ENCODE data around the gene PACRG.

Gene PACRG

DNA sequence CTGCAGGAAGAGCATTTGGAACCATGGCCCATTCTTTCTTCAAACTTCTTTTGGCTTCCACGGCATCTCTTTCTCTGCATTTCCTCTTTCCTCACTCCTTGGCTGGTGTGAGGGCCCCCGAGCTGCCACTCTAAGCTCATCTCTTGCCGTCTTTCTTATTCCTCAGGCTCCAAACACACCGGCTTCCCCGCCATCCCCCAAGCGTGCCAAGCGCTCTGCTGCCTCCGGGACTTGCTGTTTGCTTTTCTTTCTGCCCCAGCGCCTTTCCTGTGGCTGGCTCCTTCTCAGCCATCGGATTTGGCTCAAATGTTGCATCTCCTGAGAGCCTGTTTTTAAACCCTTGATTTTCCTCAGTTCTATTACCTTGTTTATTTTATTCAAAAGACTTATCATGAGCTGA, 172.7 kb downstream of the PACRG start:
- Histone ChIP-seq H2BK12ac (ENCODE audit: low read length in 2 of 2) (no peak overlapping the region), H2BK5ac (ENCODE audit: low read depth, low read length, poor library complexity, severe bottlenecking) (no peak overlapping the region), H3K27ac (ENCODE audit: low read length, poor library complexity, severe bottlenecking) (no peak overlapping the region), H3K4me3 (ENCODE audit: insufficient read depth in 1 of 2, low read depth in 1 of 2, low read length in 2 of 2) (no peak overlapping the region), H2AK5ac (ENCODE audit: low read length, severe bottlenecking) (no peak overlapping the region), H3K9ac (ENCODE audit: low read length) (no peak overlapping the region), H3K23ac (ENCODE audit: low read length in 2 of 2) (no peak overlapping the region), H3K27me3 (ENCODE audit: control insufficient read depth in 1 of 2, insufficient read depth in 1 of 2, low read length in 2 of 2) (no peaks in the 10 kb centered on the region), H4K91ac (ENCODE audit: low read length) (no peak overlapping the region), H3K14ac (ENCODE audit: low read length in 2 of 2) (no peak overlapping the region), H3K79me1 (replicated peaks; ENCODE audit: low read length, poor library complexity, severe bottlenecking) (no peaks in the 10 kb centered on the region), H2BK15ac (ENCODE audit: low read depth, poor library complexity, severe bottlenecking) (no peak overlapping the region), H4K8ac (ENCODE audit: low read length) (no peak overlapping the region), H2AFZ (ENCODE audit: low read depth, low read length) (no peak overlapping the region), H3K36me3 (ENCODE audit: control insufficient read depth in 1 of 2, insufficient read depth in 2 of 2, low read depth in 1 of 2, low read length in 2 of 2) (no peaks in the 10 kb centered on the region), H2BK120ac (ENCODE audit: low read depth, low read length) (no peak overlapping the region), H3K9me3 (ENCODE audit: control insufficient read depth, low read length) (peaks cover 4% of the 10 kb centered on the region), H3K18ac (ENCODE audit: low read depth in 1 of 2, low read length in 2 of 2) (no peak overlapping the region), H3K4me2 (ENCODE audit: low read length, poor library complexity, severe bottlenecking) (no peak overlapping the region), H3K4ac (ENCODE audit: low read depth in 1 of 2, low read length in 2 of 2) (no peak overlapping the region), H3K4me1 (ENCODE audit: control insufficient read depth, insufficient read depth, low read depth, low read length) (no peaks in the 10 kb centered on the region)
- 94% methylated on average over 9 of the region's 10 CpGs for WGBS
- DNase-seq = no peak

DNA sequence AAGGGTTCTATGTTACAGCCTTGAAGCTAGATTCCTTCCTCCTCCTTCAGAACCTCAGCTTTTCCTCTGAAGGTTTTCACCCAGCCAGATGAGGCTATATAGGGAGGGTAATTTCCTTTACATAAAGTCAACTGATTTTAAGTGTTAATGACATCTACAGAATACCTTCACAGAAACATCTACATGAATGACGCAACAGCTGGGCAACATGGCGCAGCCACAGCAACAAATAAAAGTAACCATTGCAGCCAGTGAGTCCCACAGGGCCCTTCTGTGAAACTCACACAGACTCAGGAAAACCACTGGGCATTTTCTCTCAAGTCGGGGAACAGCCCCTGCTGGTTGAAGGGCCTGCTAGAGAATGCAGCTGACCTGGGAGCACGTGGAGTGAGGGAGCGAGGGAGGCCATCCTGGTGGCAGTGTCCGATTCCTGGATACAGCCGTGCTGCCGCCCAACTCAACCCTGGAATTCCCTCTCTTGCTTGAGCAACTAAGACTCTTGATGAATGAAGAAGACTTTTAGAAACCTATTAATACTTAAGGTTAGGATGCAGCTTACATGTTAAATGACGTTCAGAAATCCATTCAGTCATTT, 176.4 kb downstream of the PACRG start:
- H4K8ac ChIP-seq (ENCODE audit: low read length) = no peak overlapping the region
- no peak overlapping the region for H4K91ac ChIP-seq (ENCODE audit: low read length)
- H3K18ac ChIP-seq (ENCODE audit: low read depth in 1 of 2, low read length in 2 of 2) = no peak overlapping the region
- H3K9ac ChIP-seq (ENCODE audit: low read length) = no peak overlapping the region
- no peak overlapping the region for H2AFZ ChIP-seq (ENCODE audit: low read depth, low read length)
- H2BK12ac ChIP-seq (ENCODE audit: low read length in 2 of 2) = no peak overlapping the region
- no peak overlapping the region for H3K27ac ChIP-seq (ENCODE audit: low read length, poor library complexity, severe bottlenecking)
- WGBS = 92% methylated on average over 7 of the region's 9 CpGs
- H3K27me3 ChIP-seq (ENCODE audit: control insufficient read depth in 1 of 2, insufficient read depth in 1 of 2, low read length in 2 of 2) = no peaks in the 10 kb centered on the region
- H2BK15ac ChIP-seq (ENCODE audit: low read depth, poor library complexity, severe bottlenecking) = no peak overlapping the region
- no peak overlapping the region for H3K4me3 ChIP-seq (ENCODE audit: insufficient read depth in 1 of 2, low read depth in 1 of 2, low read length in 2 of 2)
- no peak overlapping the region for H3K4ac ChIP-seq (ENCODE audit: low read depth in 1 of 2, low read length in 2 of 2)
- no peaks in the 10 kb centered on the region for H3K36me3 ChIP-seq (ENCODE audit: control insufficient read depth in 1 of 2, insufficient read depth in 2 of 2, low read depth in 1 of 2, low read length in 2 of 2)
- no peak overlapping the region for H2BK5ac ChIP-seq (ENCODE audit: low read depth, low read length, poor library complexity, severe bottlenecking)
- no peak overlapping the region for H2AK5ac ChIP-seq (ENCODE audit: low read length, severe bottlenecking)
- H3K4me2 ChIP-seq (ENCODE audit: low read length, poor library complexity, severe bottlenecking) = no peak overlapping the region
- H3K79me1 ChIP-seq (replicated peaks; ENCODE audit: low read length, poor library complexity, severe bottlenecking) = no peaks in the 10 kb centered on the region
- H3K23ac ChIP-seq (ENCODE audit: low read length in 2 of 2) = no peak overlapping the region
- peaks cover 4% of the 10 kb centered on the region for H3K9me3 ChIP-seq (ENCODE audit: control insufficient read depth, low read length)
- no peak for DNase-seq
- no peaks in the 10 kb centered on the region for H3K4me1 ChIP-seq (ENCODE audit: control insufficient read depth, insufficient read depth, low read depth, low read length)
- H2BK120ac ChIP-seq (ENCODE audit: low read depth, low read length) = no peak overlapping the region
- H3K14ac ChIP-seq (ENCODE audit: low read length in 2 of 2) = no peak overlapping the region

- Histone ChIP-seq H2AFZ (ENCODE audit: low read depth, low read length) (no peak overlapping the region), H2BK120ac (ENCODE audit: low read depth, low read length) (no peak overlapping the region), H3K9me3 (ENCODE audit: control insufficient read depth, low read length) (peaks cover 4% of the 10 kb centered on the region), H3K9ac (ENCODE audit: low read length) (no peak overlapping the region), H3K27ac (ENCODE audit: low read length, poor library complexity, severe bottlenecking) (no peak overlapping the region), H2BK15ac (ENCODE audit: low read depth, poor library complexity, severe bottlenecking) (no peak overlapping the region), H3K23ac (ENCODE audit: low read length in 2 of 2) (no peak overlapping the region), H3K4me2 (ENCODE audit: low read length, poor library complexity, severe bottlenecking) (no peak overlapping the region), H4K8ac (ENCODE audit: low read length) (no peak overlapping the region), H3K4me1 (ENCODE audit: control insufficient read depth, insufficient read depth, low read depth, low read length) (no peaks in the 10 kb centered on the region), H2AK5ac (ENCODE audit: low read length, severe bottlenecking) (no peak overlapping the region), H2BK12ac (ENCODE audit: low read length in 2 of 2) (no peak overlapping the region), H3K36me3 (ENCODE audit: control insufficient read depth in 1 of 2, insufficient read depth in 2 of 2, low read depth in 1 of 2, low read length in 2 of 2) (no peaks in the 10 kb centered on the region), H3K27me3 (ENCODE audit: control insufficient read depth in 1 of 2, insufficient read depth in 1 of 2, low read length in 2 of 2) (no peaks in the 10 kb centered on the region), H3K79me1 (replicated peaks; ENCODE audit: low read length, poor library complexity, severe bottlenecking) (no peaks in the 10 kb centered on the region), H3K4ac (ENCODE audit: low read depth in 1 of 2, low read length in 2 of 2) (no peak overlapping the region), H3K4me3 (ENCODE audit: insufficient read depth in 1 of 2, low read depth in 1 of 2, low read length in 2 of 2) (no peak overlapping the region), H3K14ac (ENCODE audit: low read length in 2 of 2) (no peak overlapping the region), H3K18ac (ENCODE audit: low read depth in 1 of 2, low read length in 2 of 2) (no peak overlapping the region), H2BK5ac (ENCODE audit: low read depth, low read length, poor library complexity, severe bottlenecking) (no peak overlapping the region), H4K91ac (ENCODE audit: low read length) (no peak overlapping the region)
- no peak for DNase-seq
- WGBS = 94% methylated on average over 5 of the region's 6 CpGs
Observed at GRCh38 chr6:162906479-162906878, 178.7 kb downstream of the PACRG start.

DNA sequence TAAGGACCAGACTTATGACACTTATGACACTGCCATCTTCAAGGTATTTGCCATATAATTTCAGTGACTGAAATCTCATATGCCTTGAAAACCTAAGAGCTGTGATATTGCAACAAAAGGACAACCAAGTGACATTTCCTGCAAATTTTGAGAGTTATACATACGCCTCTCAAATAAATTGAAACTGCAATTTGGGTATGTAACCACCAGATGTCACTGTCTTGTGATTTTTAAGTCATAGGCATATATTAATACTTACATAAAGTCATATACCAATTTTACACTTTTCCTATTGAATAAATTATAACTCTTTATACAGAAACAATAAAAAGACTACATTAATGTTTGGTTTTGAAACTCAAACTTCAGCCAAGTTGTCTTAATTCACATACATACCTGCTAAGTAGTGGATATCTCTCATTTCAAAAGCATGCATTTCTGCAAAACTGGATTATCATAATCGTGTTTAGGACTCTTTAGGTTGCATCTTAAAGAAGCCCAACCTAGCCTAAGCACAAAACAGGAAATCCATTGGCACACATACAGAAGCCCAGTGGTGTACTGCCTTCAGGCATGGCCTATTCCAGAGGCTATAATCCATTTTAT, 180.2 kb downstream of the PACRG start:
- Histone ChIP-seq H2BK15ac (ENCODE audit: low read depth, poor library complexity, severe bottlenecking) (no peak overlapping the region), H4K91ac (ENCODE audit: low read length) (no peak overlapping the region), H3K27me3 (ENCODE audit: control insufficient read depth in 1 of 2, insufficient read depth in 1 of 2, low read length in 2 of 2) (no peaks in the 10 kb centered on the region), H3K4me2 (ENCODE audit: low read length, poor library complexity, severe bottlenecking) (no peak overlapping the region), H3K9me3 (ENCODE audit: control insufficient read depth, low read length) (peaks cover 4% of the 10 kb centered on the region), H2BK120ac (ENCODE audit: low read depth, low read length) (no peak overlapping the region), H2BK5ac (ENCODE audit: low read depth, low read length, poor library complexity, severe bottlenecking) (no peak overlapping the region), H2AFZ (ENCODE audit: low read depth, low read length) (no peak overlapping the region), H2BK12ac (ENCODE audit: low read length in 2 of 2) (no peak overlapping the region), H3K4ac (ENCODE audit: low read depth in 1 of 2, low read length in 2 of 2) (peak overlapping the region in 1 of 2 experiments; percentile 34), H3K36me3 (ENCODE audit: control insufficient read depth in 1 of 2, insufficient read depth in 2 of 2, low read depth in 1 of 2, low read length in 2 of 2) (no peaks in the 10 kb centered on the region), H3K27ac (ENCODE audit: low read length, poor library complexity, severe bottlenecking) (no peak overlapping the region), H3K14ac (ENCODE audit: low read length in 2 of 2) (no peak overlapping the region), H4K8ac (ENCODE audit: low read length) (no peak overlapping the region), H3K18ac (ENCODE audit: low read depth in 1 of 2, low read length in 2 of 2) (no peak overlapping the region), H3K9ac (ENCODE audit: low read length) (no peak overlapping the region), H3K23ac (ENCODE audit: low read length in 2 of 2) (no peak overlapping the region), H3K4me3 (ENCODE audit: insufficient read depth in 1 of 2, low read depth in 1 of 2, low read length in 2 of 2) (no peak overlapping the region), H3K79me1 (replicated peaks; ENCODE audit: low read length, poor library complexity, severe bottlenecking) (no peaks in the 10 kb centered on the region), H2AK5ac (ENCODE audit: low read length, severe bottlenecking) (no peak overlapping the region), H3K4me1 (ENCODE audit: control insufficient read depth, insufficient read depth, low read depth, low read length) (no peaks in the 10 kb centered on the region)
- WGBS = 69% methylated on average over 1 of the region's 2 CpGs
- DNase-seq = peak; percentile 5
